ENCODE measurements around the gene HS1BP3.

- TF ChIP-seq REST (IDR thresholded peaks at IDR 0.05; ENCODE audit: low read depth) (no peak), CEBPB (IDR thresholded peaks at IDR 0.05) (no peak), USF1 (IDR thresholded peaks at IDR 0.05) (no peak), EP300 (IDR thresholded peaks at IDR 0.05; ENCODE audit: borderline replicate concordance) (no peak), MAX (IDR thresholded peaks at IDR 0.05) (no peak), TAF1 (IDR thresholded peaks at IDR 0.05; ENCODE audit: low read depth) (no peak), NFIC (IDR thresholded peaks at IDR 0.05) (no peak), YY1 (IDR thresholded peaks at IDR 0.05; ENCODE audit: low read depth) (no peak), RAD21 (IDR thresholded peaks at IDR 0.05; ENCODE audit: low read depth) (no peak), CREB1 (IDR thresholded peaks at IDR 0.05; ENCODE audit: low read depth) (no peak), TCF12 (IDR thresholded peaks at IDR 0.05; ENCODE audit: low read depth) (no peak)
Measured at GRCh38 chr2:20572221-20572620, 78.7 kb downstream of the HS1BP3 start.
